A549 (cell line): Measurements from ENCODE around the gene PDZD4.

Experiments
- CEBPB ChIP-seq, 2 experiments: fragments of >200 bp in 1 of 2; sonication (Bioruptor Twin) in 1 of 2; formaldehyde crosslinking in 1 of 2; IDR thresholded peaks; 2 replicates each; pipeline ENCODE4 v1.6.1; 2012 to 2016
- MYC ChIP-seq: IDR thresholded peaks from 2 replicates; pipeline ENCODE4 v1.6.1; 2012; ENCODE audit warnings: mild to moderate bottlenecking, inconsistent platforms, low read length, improper control_type of control experiment, borderline replicate concordance
- TP53 ChIP-seq: fragments of 250-450 bp; sonication (Bioruptor Pico); IDR thresholded peaks from 2 replicates; pipeline ENCODE4 v1.5.0; 2021; ENCODE audit warnings: mild to moderate bottlenecking, moderate library complexity
- TF ChIP-seq, protein P1 (sequence below): fragments of 450-650 bp; IDR thresholded peaks from 2 replicates; pipeline ENCODE4 v1.6.1; 2014; ENCODE audit warnings: antibody characterized with exemption
- TF ChIP-seq, protein P2 (sequence below): fragments of 200-600 bp; sonication (generic); IDR thresholded peaks from 2 replicates; pipeline ENCODE4 v1.6.1; 2016; ENCODE audit warnings: antibody characterized with exemption, mild to moderate bottlenecking, moderate library complexity
- TF ChIP-seq, protein P3 (sequence below): fragments of >200 bp; sonication (Bioruptor Twin); formaldehyde crosslinking; IDR thresholded peaks from 3 replicates; pipeline ENCODE4 v1.5.1; 2016

DNA sequence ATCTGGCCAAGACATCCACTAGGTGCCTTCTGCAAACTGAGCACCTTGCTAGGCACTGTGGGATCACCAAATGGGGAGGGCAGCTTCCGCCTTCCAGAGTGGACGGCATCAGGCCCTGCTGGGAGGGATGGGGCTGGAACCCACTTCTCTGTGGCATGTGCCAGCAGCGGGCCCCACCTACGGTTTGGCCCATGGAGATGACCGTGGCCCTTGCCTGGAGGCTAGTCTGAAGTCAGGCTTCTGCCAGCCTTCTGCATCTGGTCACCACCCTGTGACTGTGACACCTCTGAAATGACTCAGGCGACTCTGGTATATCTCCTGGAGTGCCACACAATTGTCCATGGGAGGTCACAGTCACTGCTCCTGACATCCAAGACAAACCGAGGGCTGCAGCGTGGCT is 28.7 kb downstream of the PDZD4 start:
- no peak for TF ChIP-seq TP53 (CRISPR knock-in tag)
- TF ChIP-seq, protein P1, sequence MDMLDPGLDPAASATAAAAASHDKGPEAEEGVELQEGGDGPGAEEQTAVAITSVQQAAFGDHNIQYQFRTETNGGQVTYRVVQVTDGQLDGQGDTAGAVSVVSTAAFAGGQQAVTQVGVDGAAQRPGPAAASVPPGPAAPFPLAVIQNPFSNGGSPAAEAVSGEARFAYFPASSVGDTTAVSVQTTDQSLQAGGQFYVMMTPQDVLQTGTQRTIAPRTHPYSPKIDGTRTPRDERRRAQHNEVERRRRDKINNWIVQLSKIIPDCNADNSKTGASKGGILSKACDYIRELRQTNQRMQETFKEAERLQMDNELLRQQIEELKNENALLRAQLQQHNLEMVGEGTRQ, result no peak
- TF ChIP-seq, protein P2, sequence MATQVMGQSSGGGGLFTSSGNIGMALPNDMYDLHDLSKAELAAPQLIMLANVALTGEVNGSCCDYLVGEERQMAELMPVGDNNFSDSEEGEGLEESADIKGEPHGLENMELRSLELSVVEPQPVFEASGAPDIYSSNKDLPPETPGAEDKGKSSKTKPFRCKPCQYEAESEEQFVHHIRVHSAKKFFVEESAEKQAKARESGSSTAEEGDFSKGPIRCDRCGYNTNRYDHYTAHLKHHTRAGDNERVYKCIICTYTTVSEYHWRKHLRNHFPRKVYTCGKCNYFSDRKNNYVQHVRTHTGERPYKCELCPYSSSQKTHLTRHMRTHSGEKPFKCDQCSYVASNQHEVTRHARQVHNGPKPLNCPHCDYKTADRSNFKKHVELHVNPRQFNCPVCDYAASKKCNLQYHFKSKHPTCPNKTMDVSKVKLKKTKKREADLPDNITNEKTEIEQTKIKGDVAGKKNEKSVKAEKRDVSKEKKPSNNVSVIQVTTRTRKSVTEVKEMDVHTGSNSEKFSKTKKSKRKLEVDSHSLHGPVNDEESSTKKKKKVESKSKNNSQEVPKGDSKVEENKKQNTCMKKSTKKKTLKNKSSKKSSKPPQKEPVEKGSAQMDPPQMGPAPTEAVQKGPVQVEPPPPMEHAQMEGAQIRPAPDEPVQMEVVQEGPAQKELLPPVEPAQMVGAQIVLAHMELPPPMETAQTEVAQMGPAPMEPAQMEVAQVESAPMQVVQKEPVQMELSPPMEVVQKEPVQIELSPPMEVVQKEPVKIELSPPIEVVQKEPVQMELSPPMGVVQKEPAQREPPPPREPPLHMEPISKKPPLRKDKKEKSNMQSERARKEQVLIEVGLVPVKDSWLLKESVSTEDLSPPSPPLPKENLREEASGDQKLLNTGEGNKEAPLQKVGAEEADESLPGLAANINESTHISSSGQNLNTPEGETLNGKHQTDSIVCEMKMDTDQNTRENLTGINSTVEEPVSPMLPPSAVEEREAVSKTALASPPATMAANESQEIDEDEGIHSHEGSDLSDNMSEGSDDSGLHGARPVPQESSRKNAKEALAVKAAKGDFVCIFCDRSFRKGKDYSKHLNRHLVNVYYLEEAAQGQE, result no peak
- TF ChIP-seq, protein P3, sequence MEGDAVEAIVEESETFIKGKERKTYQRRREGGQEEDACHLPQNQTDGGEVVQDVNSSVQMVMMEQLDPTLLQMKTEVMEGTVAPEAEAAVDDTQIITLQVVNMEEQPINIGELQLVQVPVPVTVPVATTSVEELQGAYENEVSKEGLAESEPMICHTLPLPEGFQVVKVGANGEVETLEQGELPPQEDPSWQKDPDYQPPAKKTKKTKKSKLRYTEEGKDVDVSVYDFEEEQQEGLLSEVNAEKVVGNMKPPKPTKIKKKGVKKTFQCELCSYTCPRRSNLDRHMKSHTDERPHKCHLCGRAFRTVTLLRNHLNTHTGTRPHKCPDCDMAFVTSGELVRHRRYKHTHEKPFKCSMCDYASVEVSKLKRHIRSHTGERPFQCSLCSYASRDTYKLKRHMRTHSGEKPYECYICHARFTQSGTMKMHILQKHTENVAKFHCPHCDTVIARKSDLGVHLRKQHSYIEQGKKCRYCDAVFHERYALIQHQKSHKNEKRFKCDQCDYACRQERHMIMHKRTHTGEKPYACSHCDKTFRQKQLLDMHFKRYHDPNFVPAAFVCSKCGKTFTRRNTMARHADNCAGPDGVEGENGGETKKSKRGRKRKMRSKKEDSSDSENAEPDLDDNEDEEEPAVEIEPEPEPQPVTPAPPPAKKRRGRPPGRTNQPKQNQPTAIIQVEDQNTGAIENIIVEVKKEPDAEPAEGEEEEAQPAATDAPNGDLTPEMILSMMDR, result no peak
- no peak for TF ChIP-seq MYC
- no peak for TF ChIP-seq CEBPB (IDR thresholded peaks at IDR 0.05)
